Transverse colon (tissue), 4 donors: ENCODE results near the gene F13A1.

Experiments
- EP300 ChIP-seq: sonication (generic); formaldehyde crosslinking; IDR thresholded peaks from one replicate; pipeline ENCODE4 v1.6.1; 2017; ENCODE audit warnings: antibody characterized with exemption, low read depth
- POLR2A ChIP-seq: fragments of 450-650 bp; IDR thresholded peaks from one replicate; pipeline ENCODE4 v1.6.1; 2016; ENCODE audit warnings: antibody characterized with exemption, mild to moderate bottlenecking, moderate library complexity
- POLR2AphosphoS5 ChIP-seq, 3 donors: sonication (generic); formaldehyde crosslinking; IDR thresholded peaks; one replicate each; pipeline ENCODE4 v1.6.1; 2016; ENCODE audit warnings: antibody characterized with exemption in 3 of 3
- TF ChIP-seq, protein P1 (sequence below), 5 experiments: fragments of 200-600 bp in 3 of 5; fragments of 450-650 bp in 2 of 5; sonication (generic) in 3 of 5; IDR thresholded peaks; 1 replicate in 2 of 5; 2 replicates in 3 of 5; pipeline ENCODE4 v1.5.1; 2016 to 2017; ENCODE audit warnings: antibody characterized with exemption in 5 of 5, inconsistent platforms in 3 of 5, mild to moderate bottlenecking in 2 of 5, moderate library complexity in 1 of 5

DNA sequence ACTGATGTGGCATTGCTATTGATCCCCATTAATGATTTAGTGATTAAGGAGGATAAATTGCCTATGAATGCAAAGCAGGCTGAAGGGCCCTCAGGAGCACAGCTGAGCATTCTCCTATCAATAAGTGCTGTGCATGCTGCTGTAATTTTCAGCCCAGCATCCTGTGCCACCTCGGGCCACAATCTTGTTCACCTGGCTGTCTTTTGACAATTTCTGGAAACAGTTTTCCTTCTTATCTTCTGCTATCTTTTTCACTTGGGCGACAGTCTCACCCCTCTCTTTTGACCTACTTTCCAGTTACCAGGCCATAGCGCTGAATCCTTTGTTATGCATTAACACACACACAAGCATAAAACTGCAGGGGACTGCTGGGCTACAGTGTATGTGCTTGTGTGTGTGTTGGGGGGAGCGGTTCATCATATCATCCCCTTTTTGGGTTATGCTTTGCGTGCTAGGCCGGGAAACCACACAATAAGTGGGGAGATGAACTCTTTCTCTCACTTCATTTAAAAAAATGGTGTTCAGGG lies 60.2 kb downstream of the F13A1 start:
- TF ChIP-seq POLR2AphosphoS5 (IDR thresholded peaks at IDR 0.05), result no peak
- TF ChIP-seq POLR2A, result no peak
- TF ChIP-seq, protein P1, sequence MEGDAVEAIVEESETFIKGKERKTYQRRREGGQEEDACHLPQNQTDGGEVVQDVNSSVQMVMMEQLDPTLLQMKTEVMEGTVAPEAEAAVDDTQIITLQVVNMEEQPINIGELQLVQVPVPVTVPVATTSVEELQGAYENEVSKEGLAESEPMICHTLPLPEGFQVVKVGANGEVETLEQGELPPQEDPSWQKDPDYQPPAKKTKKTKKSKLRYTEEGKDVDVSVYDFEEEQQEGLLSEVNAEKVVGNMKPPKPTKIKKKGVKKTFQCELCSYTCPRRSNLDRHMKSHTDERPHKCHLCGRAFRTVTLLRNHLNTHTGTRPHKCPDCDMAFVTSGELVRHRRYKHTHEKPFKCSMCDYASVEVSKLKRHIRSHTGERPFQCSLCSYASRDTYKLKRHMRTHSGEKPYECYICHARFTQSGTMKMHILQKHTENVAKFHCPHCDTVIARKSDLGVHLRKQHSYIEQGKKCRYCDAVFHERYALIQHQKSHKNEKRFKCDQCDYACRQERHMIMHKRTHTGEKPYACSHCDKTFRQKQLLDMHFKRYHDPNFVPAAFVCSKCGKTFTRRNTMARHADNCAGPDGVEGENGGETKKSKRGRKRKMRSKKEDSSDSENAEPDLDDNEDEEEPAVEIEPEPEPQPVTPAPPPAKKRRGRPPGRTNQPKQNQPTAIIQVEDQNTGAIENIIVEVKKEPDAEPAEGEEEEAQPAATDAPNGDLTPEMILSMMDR (IDR thresholded peaks at IDR 0.05), result no peak
- TF ChIP-seq EP300, result no peak
